DMS153 treated with DMSO at 0.1 percent for 48 hours (cell line): ENCODE data around the gene KCNH6.

Experiments
- DNase-seq: peaks from one replicate; lab custom pipeline; 2025; ENCODE audit not compliant: unreplicated experiment; lab: John Stamatoyannopoulos, UW

Gene KCNH6

DNA sequence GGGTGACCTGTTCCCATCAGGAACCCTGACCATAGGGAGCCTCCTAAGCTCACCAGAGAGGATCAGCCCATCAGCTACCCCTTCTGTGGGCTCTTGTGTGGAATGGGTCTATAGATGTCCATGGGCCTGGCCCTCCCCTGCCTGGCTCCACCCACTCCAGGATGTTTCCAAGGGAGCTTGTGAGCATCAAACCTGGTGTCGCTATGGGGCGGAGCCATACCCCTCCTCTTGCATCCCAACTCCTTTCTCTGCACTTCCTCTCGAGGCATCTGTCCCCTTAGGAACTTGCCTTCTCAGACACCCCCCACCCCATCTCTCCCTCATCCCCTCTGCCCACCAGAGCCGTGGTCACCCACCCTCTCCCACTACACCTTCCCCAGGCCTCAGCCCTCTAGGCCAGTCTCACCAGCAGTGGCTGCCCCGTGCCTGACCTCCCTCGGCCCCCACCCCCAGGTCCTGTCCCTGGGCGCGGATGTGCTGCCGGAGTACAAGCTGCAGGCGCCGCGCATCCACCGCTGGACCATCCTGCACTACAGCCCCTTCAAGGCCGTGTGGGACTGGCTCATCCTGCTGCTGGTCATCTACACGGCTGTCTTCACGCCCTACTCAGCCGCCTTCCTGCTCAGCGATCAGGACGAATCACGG lies 10.4 kb downstream of the KCNH6 start:
- no peak for DNase-seq

DNA sequence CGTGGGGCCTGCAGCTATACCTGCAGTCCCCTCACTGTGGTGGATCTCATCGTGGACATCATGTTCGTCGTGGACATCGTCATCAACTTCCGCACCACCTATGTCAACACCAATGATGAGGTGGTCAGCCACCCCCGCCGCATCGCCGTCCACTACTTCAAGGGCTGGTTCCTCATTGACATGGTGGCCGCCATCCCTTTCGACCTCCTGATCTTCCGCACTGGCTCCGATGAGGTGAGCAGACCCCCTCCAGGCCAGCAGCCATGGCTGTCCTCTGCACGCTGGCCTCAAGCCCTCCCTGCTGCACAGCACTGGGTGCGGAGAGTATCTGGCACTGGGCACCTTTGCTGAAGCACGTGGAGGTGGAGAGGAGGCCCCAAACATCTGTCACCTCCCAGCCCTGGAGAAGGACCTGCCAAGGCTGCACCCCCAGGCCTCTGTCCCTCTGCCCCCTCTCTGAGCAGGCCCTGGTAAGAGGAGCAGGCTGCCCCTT lies 11.0 kb downstream of the KCNH6 start:
- no peak for DNase-seq

DNA sequence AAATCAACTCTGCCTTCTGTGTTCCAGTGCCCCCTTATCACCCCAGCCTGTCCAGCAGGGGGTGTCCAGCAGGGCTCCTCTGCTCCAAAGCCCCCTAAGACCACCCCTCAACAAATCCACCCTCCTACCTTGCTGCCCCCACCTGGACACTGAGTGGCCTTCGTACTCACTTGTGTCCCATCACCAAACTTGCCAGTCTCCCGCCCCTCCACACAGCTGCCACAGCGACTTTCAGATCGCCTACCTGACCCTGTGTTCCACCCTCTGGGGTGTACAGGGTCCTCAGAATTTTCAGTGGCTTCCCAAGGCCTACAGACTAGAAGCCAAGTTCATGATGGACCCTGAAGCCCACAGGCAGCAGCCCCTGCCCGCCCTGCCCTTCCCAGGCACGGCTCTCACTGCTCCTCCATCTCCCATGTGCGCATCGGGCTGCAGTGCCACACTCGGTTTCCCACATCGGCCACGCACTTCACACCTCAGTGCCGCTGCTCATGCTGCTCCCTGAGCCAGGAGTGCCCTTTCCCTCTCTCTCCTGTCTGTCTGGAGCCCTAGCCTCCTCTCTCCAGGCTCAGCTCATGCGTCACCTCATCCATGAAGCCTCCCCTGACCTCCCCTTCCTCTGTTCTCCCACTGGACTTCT lies 11.8 kb downstream of the KCNH6 start:
- DNase-seq: no peak

DNA sequence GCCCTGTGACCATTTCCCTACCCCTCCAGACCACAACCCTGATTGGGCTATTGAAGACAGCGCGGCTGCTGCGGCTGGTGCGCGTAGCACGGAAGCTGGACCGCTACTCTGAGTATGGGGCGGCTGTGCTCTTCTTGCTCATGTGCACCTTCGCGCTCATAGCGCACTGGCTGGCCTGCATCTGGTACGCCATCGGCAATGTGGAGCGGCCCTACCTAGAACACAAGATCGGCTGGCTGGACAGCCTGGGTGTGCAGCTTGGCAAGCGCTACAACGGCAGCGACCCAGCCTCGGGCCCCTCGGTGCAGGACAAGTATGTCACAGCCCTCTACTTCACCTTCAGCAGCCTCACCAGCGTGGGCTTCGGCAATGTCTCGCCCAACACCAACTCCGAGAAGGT lies 12.5 kb downstream of the KCNH6 start:
- no peak for DNase-seq

DNA sequence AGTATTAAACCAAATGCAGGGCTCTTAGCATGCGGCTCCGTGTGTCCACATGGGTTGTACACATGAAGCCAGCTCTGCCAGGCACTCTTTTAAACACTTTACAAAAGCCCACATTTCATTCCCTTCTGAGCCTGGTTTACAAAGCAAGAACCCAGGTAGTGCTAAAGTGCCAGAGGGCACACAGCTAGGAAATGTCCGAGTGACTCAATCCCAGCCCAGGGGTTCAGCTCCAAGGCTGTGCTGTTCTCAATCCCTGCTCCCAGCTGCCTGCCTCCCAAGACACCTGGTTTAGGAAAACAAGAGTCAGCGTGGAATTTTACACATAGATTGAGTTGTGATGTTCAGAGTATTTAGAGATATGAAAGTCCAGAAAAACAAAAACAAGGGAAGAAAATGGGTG lies 13.8 kb downstream of the KCNH6 start:
- no peak for DNase-seq

DNA sequence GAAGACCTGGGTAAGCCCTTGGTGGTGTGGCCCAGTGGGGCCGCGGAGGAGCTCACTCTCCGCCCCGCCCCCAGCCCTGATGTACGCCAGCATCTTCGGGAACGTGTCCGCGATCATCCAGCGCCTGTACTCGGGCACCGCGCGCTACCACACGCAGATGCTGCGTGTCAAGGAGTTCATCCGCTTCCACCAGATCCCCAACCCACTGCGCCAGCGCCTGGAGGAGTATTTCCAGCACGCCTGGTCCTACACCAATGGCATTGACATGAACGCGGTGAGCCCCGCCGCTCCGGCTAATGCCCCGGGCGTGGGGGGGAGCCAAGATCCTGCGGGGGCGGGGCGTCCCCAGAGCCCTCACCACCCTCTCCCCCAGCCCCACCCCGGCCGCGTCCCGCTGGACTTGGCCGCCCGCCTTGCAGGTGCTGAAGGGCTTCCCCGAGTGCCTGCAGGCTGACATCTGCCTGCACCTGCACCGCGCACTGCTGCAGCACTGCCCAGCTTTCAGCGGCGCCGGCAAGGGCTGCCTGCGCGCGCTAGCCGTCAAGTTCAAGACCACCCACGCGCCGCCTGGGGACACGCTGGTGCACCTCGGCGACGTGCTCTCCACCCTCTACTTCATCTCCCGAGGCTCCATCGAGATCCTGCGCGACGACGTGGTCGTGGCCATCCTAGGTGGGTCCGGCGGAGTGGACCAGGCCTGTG lies 15.0 kb downstream of the KCNH6 start:
- no peak for DNase-seq

DNA sequence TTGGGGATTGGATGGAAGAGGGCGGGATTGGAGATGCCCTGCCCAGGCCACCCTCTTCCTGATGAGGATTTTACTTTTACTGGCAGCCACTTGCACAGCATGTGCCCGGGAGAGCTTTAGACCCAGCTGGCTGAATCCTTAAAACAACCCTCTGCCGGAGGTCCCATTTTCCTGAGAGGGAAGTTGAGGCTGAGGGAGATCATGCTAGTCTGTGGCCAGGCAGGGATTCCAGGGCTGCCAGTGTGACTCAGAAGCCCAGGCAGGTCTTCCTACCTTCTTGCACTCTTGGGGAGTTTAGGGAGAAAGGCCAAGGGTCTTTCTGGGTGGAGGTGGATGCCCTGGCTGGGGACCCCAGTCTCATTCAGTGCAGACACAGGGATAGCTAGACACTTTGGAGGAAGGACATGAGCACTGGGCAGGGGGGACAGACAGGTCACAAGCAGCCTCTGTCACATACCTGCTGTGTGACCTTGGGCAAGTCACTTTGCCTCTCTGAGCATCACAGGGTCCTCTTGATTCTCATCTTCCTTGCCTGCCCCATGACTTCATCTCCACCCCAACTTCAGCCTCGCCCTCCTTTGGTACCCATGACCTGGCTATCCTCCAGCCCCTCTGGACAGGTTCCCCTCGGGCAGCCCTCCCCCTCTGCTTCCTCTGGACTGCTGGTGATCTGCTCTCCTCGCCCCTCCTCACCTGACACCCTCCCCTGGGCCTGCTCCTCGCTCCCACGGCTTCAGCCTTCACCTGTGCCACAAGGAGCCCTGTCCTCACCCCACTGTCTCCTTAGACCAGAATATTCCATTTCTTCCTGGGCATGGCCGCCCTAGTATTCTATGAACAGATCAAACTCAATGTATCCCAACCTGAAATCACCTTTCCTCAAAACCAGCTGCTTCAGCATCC lies 15.8 kb downstream of the KCNH6 start:
- no peak for DNase-seq

DNA sequence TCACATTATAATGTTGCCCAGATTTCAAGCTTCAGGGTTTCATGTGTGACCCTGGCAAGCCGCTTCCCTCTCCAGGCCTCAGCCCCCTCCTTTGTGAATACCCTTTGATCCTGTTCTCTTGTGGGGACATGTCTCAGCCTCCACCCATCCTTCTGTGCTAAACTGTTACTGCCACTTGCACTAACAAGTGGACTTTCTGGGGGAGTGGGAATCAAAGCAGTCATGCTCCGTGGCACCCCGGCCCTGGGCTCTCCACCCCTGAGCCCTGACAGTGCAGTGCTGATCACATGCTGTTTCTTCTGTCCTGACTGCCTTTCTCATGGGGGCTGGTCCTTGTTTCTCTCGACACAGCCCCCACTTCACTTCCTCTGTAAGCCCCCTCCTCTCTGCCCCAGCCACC lies 17.4 kb downstream of the KCNH6 start:
- DNase-seq: no peak

DNA sequence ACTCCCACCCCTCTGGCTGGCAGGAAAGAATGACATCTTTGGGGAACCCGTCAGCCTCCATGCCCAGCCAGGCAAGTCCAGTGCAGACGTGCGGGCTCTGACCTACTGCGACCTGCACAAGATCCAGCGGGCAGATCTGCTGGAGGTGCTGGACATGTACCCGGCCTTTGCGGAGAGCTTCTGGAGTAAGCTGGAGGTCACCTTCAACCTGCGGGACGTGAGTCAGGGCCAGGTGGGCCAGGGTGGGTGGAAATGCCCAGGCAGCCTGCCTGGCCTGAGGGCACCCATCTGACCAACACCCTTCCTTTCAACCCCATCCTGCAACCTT lies 19.0 kb downstream of the KCNH6 start:
- no peak for DNase-seq

DNA sequence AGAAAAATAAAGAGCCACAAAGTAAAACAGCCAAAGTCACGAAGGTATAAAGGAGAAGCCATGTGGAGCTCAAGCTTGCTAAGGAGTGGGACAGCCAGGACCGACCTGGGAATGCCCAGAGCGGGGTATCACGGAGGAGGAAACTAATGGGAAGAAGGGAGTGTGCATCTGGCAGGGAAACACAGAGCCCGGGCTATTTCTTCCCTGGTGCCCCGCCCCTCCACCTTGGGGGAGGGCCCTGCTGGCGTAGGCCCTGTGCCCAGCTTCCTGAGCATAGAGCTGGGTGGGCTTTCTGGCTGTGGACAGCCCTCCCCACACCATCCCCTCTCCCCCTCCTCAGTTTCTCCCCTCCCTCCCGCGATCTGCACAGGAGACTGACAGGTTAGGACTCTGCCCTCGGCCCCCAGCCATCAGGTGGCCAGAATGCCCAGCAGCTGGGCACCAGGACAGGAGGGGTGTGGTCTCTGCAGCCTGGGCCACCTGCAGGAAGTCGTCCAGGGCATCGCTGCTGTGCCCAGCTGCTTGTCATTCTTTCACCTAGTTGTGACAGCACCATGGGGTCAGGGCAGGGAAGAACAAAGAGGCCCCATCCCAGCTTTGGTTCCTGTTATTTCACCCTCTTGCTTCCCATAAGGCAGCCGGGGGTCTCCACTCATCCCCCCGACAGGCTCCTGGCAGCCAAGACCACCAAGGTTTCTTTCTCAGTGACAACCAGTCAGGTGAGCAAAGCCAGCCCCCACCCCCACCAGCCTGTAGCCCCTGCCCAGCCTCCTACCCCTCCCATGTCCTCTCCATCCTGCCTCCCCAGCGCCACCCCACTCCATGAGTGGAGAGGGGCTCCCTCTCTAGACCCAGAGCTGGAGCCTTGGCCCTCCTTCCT lies 20.0 kb downstream of the KCNH6 start:
- peak; percentile 22 for DNase-seq

DNA sequence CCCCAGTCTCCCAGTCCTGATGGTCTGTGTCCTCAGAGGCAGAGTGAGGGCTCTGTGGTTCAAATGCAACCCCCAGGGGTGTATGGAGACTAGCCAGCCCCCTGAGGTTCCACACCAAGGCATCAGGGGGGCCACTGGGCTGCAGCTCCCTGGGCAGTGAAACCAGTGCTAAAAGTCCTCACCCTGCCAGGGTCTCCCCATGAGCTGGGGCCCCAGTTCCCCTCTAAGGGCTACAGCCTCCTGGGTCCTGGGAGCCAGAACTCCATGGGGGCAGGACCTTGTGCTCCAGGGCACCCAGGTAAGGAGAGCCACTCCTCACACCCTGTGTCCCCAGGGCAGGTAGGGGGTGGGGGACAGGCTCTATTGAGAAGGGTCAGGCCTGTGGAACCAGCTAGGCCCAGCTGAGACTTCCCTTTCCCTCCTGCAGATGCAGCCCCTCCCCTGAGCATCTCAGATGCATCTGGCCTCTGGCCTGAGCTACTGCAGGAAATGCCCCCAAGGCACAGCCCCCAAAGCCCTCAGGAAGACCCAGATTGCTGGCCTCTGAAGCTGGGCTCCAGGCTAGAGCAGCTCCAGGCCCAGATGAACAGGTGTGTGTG lies 20.8 kb downstream of the KCNH6 start:
- DNase-seq: no peak

DNA sequence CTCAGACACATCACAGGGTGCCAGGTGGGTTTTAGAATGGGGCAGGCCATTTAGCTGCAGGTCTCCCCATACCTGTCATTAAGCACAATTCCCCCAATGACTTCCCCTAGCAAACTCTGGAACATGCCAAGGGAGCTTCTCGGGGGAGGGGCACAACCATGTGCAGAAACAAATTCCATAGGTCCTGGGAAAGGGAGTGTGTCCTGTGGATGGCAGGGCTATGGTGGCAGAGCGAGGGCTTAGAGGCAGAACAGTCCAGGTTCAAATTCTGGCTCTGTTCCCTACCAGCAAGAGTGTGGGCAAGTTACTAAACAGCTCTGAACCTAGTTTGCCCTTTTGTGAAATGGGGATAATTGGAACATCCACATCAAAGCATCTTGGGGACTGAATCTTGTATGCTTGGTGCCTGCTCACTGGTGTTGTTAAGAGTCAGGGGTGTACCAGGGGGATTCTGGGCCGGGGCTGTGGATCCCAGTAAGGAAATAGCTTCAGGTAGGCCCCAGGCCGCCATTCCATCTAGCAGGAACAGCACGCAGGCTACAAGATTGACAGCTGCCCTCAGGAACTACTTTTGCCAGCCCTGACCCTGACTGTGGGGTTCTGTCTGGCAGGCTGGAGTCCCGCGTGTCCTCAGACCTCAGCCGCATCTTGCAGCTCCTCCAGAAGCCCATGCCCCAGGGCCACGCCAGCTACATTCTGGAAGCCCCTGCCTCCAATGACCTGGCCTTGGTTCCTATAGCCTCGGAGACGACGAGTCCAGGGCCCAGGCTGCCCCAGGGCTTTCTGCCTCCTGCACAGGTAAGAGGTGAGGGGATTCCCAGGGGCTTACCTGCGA lies 21.5 kb downstream of the KCNH6 start:
- no peak for DNase-seq

DNA sequence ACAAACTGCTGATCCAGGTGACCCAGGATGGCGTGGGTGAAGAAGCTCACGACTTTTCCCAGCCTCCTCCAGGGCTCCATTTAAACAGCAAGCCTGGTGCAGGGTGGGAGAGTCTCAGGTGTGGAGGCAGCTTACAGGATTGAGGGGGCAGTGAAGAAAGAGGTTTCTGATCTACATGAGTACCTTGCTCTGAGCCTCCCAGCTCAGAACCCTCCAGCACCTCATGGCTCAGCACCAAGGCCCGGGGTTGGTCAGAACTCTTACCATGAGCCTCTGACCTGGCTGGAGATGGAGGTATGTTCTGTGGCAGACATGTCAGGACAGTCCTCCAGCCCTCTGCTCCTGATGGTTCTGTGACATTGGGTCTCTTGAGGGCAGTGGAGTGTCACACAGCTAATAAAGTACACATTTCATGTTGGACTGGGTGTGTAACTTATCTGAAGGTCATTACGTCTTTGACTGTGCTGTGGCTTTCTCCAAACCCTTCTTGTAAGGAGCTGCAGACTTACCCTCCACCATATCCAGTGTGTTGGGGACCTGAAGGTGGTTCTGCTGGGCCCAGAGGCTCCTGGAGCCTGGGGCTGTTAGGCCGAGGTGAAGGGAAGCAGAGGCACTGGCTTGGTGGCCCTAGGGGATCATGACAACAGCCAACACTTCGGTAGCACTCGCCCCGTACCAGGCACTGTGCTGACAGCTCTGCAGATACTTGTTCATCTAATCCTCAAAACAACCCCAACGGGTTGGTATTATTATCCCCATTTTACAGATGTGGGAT lies 23.3 kb downstream of the KCNH6 start:
- DNase-seq: no peak

DNA sequence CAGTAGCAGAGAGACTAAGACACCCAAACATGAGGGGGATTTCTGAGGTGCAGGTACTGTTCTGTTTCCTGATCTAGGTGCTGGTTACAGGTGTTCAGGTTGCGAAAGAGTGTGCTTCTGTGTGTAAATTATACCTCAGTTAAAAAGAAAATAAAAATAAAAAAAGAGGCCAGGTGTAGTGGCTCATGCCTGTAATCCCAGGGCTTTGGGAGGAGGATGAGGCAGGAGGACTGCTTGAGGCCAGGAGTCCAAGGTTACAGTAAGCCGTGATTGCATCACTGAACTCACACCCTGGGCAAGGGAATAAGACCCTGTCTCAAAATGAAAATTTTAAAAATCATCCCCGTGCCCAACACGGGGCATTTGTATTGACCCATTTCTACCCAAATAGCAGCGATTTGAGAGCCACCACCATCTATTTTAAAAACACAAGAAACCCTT lies 23.9 kb downstream of the KCNH6 start:
- no peak for DNase-seq

DNA sequence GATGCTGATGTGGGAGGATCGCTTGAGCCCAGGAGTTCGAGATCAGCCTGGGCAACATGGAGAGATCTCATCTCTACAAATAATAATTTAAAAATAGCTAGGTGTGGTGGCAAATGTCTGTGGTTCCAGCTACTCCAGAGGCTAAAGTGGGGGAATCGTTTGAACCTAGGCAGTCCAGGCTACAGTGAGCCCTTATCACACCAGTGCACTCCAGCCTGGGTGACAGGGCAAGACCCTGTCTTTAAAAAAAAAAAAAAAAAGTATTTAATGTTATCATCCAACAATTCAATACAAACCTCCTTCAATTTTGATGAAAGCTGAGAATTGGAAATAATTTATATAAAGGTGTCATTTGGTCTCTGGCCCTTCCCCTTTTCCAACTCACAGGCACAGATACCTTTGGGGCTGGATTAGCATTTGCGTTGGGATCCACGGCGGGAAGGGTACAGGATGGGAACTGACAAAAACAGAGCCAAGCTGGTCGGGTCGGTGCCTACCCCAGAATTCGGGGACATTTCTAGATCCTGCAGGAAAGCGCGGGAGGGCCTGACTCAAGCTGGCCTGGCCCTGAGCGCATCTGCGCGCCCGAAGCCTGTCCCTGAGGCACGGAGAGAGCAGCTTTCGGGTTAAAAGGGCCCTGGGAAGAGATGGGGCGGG lies 26.3 kb downstream of the KCNH6 start:
- no peak for DNase-seq

DNA sequence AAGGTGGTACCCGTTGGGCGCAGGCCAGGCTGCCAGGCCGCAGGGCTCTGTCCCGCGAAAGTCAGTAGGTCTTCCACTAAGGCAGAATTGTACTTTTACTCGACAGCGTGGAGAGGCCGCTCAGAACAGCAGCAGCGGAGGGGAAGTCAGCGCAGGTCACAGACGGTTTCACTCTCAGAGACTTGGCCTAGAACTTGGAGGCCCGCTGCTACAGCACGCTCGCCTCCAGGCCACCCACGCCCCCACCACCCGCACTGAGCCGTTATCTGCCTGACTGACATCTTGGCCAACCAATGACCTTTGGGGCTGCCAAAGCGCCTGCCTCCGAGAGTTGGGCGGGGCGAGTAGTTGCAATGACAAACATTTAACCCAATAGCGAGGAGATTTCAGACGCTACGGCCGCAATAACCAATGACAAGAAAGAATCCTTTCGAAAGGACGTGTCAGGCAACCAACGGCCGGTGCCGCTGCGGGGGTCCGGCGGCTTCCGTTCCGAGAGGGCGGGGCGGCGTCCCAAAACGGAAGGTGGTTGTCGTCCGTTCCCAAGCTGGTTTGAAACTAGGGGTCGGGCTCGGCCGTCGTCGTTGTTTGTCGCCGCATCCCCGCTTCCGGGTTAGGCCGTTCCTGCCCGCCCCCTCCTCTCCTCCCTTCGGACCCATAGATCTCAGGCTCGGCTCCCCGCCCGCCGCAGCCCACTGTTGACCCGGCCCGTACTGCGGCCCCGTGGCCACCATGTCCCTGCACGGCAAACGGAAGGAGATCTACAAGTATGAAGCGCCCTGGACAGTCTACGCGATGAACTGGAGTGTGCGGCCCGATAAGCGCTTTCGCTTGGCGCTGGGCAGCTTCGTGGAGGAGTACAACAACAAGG lies 27.0 kb downstream of the KCNH6 start, which contains the start of gene DCAF7:
Gene DCAF7 (plus strand): TSS at position 532 of the 871 bp plus-strand sequence. CDS start 201 bp downstream, at position 733.
- DNase-seq: peak; percentile 99
